ENCODE measurements around the gene BEND2.

BEND2 gene

DNA sequence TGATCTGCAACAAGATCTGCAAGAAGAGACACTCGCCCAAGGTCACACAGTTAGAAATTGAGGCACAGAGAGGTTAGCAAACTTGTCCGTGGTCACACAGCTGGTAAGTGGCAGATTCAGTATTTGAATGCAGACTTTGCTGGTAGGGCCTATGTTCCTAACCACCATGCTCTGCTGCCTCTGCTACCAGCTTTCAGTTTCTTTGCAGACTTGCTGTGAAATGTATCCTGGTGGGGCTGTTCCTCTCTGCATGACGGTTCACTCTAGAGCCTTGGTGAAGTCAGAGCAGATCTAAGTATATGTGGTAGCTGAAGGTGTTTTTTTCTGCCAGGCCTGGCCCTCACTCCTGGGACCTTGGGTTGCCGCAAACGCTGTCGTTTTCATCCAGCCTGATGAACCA, 87.1 kb downstream of the BEND2 start:
- DNase-seq, result no peak

DNA sequence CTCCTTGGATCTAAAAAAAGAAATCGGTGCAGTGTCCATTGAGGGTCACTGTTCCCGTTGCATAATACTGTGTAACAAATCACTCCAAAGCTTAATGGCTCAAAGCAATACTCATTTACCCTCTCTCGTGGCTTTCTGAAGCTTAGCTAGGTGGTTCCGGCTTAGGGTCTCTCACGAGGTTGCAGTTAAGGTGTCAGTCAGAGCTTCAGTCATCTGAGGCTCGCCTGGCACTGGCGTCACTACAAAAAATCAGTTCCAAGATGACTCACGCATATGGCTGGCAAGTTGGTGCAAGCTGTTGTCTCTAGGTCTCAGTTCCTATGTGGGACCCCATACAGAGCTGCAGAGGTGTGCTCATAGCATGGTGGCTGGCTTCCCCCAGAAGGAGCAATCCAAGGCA, 91.0 kb downstream of the BEND2 start:
- no peak for DNase-seq

DNA sequence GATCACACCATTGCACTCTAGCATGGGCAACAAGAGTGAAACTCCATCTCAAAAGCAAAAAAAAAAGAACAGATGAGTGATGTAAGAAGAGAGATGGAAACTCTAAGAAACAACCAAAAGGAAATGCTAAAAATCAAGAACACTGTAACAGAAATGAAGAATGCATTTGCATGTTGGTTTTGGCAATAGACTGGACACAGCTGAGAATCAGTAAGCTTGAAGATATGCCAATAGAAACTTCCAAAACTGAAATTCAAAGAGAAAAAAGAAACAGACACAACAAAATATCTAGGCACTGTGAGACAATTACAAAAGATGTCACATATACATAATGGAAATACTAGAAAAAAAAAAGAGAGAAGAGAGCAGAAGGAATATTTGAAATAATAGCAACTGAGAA, 93.7 kb downstream of the BEND2 start:
- no peak for DNase-seq

GRCh38 chrX:18119856-18120255, 100.8 kb downstream of the BEND2 start:
- peak; percentile 62 for DNase-seq
